ENCODE results near the gene ETV2. TPM values are rescaled to one million over a fixed set of nuclear protein-coding genes. Genes with fewer than 3 reads are reported as not detected.

Gene ETV2
- total and polyA plus RNA-seq, 8 donors, result 0.55 to 11.7 (median 6.1) TPM; not detected in 3

DNA sequence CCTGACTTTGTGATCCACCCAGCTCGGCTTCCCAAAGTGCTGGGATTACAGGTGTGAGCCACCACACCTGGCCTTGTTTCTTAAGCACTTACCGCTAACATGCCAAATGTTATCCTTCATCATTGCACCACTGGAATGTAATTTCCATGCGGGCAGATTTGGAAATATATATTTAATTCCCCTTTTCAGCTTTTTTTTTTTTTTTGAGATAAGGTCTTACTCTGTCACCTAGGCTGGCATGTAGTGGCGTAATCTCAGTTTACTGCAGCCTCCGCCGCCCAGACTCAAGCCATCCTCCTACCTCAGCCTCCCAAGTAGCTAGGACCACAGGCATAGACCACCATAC lies 20.4 kb downstream of the ETV2 start:
- Histone ChIP-seq H3K4me1 (no peaks in the 10 kb centered on the region), H3K27me3 (no peaks in the 10 kb centered on the region), H3K27ac (no peak overlapping the region), H3K9me3 (no peaks in the 10 kb centered on the region), H3K4me3 (no peak overlapping the region), H3K36me3 (peaks cover 54 to 93% (median 85%) of the 10 kb centered on the region in 4 donors)
- TF ChIP-seq EP300 (IDR thresholded peaks at IDR 0.05) (no peak), POLR2AphosphoS5 (IDR thresholded peaks at IDR 0.05) (no peak), POLR2A (IDR thresholded peaks at IDR 0.05) (no peak)
- TF ChIP-seq, protein P1, sequence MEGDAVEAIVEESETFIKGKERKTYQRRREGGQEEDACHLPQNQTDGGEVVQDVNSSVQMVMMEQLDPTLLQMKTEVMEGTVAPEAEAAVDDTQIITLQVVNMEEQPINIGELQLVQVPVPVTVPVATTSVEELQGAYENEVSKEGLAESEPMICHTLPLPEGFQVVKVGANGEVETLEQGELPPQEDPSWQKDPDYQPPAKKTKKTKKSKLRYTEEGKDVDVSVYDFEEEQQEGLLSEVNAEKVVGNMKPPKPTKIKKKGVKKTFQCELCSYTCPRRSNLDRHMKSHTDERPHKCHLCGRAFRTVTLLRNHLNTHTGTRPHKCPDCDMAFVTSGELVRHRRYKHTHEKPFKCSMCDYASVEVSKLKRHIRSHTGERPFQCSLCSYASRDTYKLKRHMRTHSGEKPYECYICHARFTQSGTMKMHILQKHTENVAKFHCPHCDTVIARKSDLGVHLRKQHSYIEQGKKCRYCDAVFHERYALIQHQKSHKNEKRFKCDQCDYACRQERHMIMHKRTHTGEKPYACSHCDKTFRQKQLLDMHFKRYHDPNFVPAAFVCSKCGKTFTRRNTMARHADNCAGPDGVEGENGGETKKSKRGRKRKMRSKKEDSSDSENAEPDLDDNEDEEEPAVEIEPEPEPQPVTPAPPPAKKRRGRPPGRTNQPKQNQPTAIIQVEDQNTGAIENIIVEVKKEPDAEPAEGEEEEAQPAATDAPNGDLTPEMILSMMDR (IDR thresholded peaks at IDR 0.05), result no peak
- 93 to 99% (median 96%) methylated on average over 6 of the region's 6 CpGs for WGBS, 5 donors
- intact Hi-C loops (cut with DNase I; ENCODE audit: low total_unique reads), result no loop called here
- DNase-seq, result no peak

- H3K36me3 ChIP-seq, result peaks cover 34 to 73% (median 64%) of the 10 kb centered on the region in 4 donors
- 79 to 95% (median 86%) methylated on average over 3 of the region's 3 CpGs for WGBS, 5 donors
- intact Hi-C loops (cut with DNase I; ENCODE audit: low total_unique reads), result no loop called here
- TF ChIP-seq POLR2A (IDR thresholded peaks at IDR 0.05) (no peak), POLR2AphosphoS5 (IDR thresholded peaks at IDR 0.05) (no peak)
- no peaks in the 10 kb centered on the region for H3K9me3 ChIP-seq
- H3K4me1 ChIP-seq, result no peaks in the 10 kb centered on the region
- H3K27me3 ChIP-seq, result peaks cover 0 to 2% (median 0%) of the 10 kb centered on the region in 3 donors
- no peak overlapping the region for H3K27ac ChIP-seq
- no peak overlapping the region for H3K4me3 ChIP-seq
- DNase-seq, result no peak
Measured at GRCh38 chr19:35663981-35664380, 22.4 kb downstream of the ETV2 start.

DNA sequence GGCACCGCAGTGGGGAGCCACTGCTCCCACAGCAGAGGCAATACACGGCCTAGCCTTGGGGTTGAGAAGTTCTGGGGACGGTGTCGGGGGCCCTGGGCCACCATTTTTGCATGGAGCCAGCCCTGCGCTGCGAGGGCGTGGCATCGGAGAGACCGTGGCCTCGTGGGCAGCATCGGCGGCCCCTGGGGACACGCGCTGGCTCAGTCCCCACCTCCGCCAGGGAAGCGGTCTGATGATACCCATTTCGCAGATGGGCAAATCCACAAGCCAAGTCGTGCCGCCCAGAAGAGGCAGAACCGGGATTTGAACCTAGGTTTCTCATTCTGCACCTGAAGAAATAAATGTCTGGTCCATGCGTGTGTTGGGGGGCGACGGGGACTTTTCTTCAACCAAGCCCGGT lies 23.6 kb downstream of the ETV2 start:
- H3K27ac ChIP-seq, result no peak overlapping the region
- H3K36me3 ChIP-seq, result peaks cover 22 to 61% (median 53%) of the 10 kb centered on the region in 4 donors
- no peaks in the 10 kb centered on the region for H3K4me1 ChIP-seq
- no peak for DNase-seq
- TF ChIP-seq, protein P1 (IDR thresholded peaks at IDR 0.05), result no peak
- TF ChIP-seq POLR2AphosphoS5 (IDR thresholded peaks at IDR 0.05) (no peak), POLR2A (IDR thresholded peaks at IDR 0.05) (no peak), EP300 (IDR thresholded peaks at IDR 0.05) (no peak)
- intact Hi-C loops (cut with DNase I; ENCODE audit: low total_unique reads), result no loop called here
- 92 to 96% (median 95%) methylated on average over 24 of the region's 24 CpGs for WGBS, 5 donors
- no peak overlapping the region for H3K4me3 ChIP-seq
- H3K27me3 ChIP-seq, result peaks cover 0 to 13% (median 0%) of the 10 kb centered on the region in 3 donors
- H3K9me3 ChIP-seq, result no peaks in the 10 kb centered on the region

- H3K27ac ChIP-seq, result no peak overlapping the region
- H3K4me3 ChIP-seq, result no peak overlapping the region
- 76 to 86% (median 82%) methylated on average over 7 of the region's 7 CpGs for WGBS, 5 donors
- H3K4me1 ChIP-seq, result no peaks in the 10 kb centered on the region
- H3K9me3 ChIP-seq, result no peaks in the 10 kb centered on the region
- intact Hi-C loops (cut with DNase I; ENCODE audit: low total_unique reads), result no loop called here
- H3K27me3 ChIP-seq, result peaks cover 0 to 14% (median 0%) of the 10 kb centered on the region in 3 donors
- peaks cover 18 to 57% (median 48%) of the 10 kb centered on the region in 4 donors for H3K36me3 ChIP-seq
- no peak for DNase-seq
- TF ChIP-seq EP300 (IDR thresholded peaks at IDR 0.05), result no peak
- no peak for TF ChIP-seq POLR2AphosphoS5 (IDR thresholded peaks at IDR 0.05)
- TF ChIP-seq POLR2A (IDR thresholded peaks at IDR 0.05), result no peak
- TF ChIP-seq, protein P1 (IDR thresholded peaks at IDR 0.05), result no peak
Measured at GRCh38 chr19:35665604-35666003, 24.1 kb downstream of the ETV2 start.

DNA sequence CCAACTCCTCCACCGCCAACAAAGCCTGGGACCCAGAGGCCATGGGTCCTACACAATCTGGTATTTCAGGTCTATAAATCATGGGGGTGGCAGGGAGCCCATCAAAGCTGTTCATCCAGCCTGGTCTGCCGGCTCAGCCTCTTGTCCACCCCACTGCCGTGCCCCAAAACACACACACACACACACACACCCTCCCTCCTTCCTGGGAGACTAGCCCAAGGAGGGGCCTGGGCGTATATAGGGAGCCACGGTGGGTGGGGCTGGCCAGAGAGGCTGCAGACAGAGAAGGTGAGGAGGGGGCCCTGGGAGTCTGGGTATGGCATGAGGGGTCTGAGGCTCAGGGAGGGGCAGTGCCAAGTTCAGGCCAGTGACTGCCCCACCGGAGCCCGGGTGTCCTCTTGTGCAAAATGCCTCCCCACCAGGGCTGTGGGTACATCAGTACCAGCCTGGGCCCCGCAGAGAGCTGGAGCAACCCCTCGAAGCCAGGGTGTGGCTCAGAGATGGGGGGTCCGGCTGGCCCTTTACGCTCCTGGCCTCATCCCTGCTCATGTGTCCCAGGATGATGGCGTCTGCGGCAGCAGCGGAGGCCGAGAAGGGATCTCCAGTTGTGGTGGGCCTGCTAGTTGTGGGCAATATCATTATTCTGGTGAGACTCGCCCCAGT lies 24.8 kb downstream of the ETV2 start, which contains the start of gene UPK1A:
UPK1A (plus strand) TSS at position 267 of the 663 bp plus-strand sequence; CDS start at position 563, 296 bp downstream.
- TF ChIP-seq POLR2AphosphoS5 (IDR thresholded peaks at IDR 0.05), result no peak
- TF ChIP-seq, protein P1 (IDR thresholded peaks at IDR 0.05), result no peak
- TF ChIP-seq POLR2A (IDR thresholded peaks at IDR 0.05), result no peak
- TF ChIP-seq EP300 (IDR thresholded peaks at IDR 0.05), result no peak
- intact Hi-C loops (cut with DNase I; ENCODE audit: low total_unique reads), result no loop called here
- DNase-seq, result peak in 1 of 2 donors; percentile 47
- 39 to 63% (median 61%) methylated on average over 7 to 16 of the region's 16 CpGs for WGBS, 5 donors
- Histone ChIP-seq H3K9me3 (no peaks in the 10 kb centered on the region), H3K4me1 (no peaks in the 10 kb centered on the region), H3K27me3 (peaks cover 0 to 14% (median 0%) of the 10 kb centered on the region in 3 donors), H3K27ac (no peak within 1 kb of the TSS), H3K36me3 (peaks cover 13 to 49% (median 40%) of the 10 kb centered on the region in 4 donors), H3K4me3 (no peak within 1 kb of the TSS)
